Aorta (tissue), 5 donors: ENCODE data around the gene GPR142. TPM values are rescaled to one million over a fixed set of nuclear protein-coding genes. Genes with fewer than 3 reads are reported as not detected.

Experiments
- ATAC-seq: fragments of 200-7000 bp; cut with Tn5 transposase; one replicate; pipeline ENCODE4 v1.9.1; 2022; ENCODE audit warnings: moderate library complexity; ENCODE audit not compliant: low FRiP score
- DNase-seq, 2 donors: peaks; one replicate each; pipeline ENCODE4 v3.0.0-alpha.2; 2020
- H3K27ac ChIP-seq, 2 donors: one replicate each; pipeline ENCODE4 v1.5.1; 2013; ENCODE audit warnings: low read length in 2 of 2, mild to moderate bottlenecking in 2 of 2, moderate library complexity in 2 of 2, control low read depth in 1 of 2, inconsistent platforms in 1 of 2, low read depth in 1 of 2
- H3K27me3 ChIP-seq, 2 donors: one replicate each; pipeline ENCODE4 v1.6.1; 2013; ENCODE audit warnings: control low read depth in 1 of 2, low read length in 1 of 2, mild to moderate bottlenecking in 1 of 2, moderate library complexity in 1 of 2; ENCODE audit not compliant: insufficient read depth in 2 of 2, control insufficient read depth in 1 of 2
- H3K36me3 ChIP-seq, 2 donors: one replicate each; pipeline ENCODE4 v1.6.1; 2013; ENCODE audit warnings: control low read depth in 1 of 2, low read length in 1 of 2, mild to moderate bottlenecking in 1 of 2; ENCODE audit not compliant: insufficient read depth in 2 of 2, control insufficient read depth in 1 of 2
- H3K4me1 ChIP-seq, 2 donors: one replicate each; pipeline ENCODE4 v1.6.1; 2013; ENCODE audit warnings: low read length in 2 of 2, control low read depth in 1 of 2, mild to moderate bottlenecking in 1 of 2, moderate library complexity in 1 of 2; ENCODE audit not compliant: insufficient read depth in 2 of 2, control insufficient read depth in 1 of 2
- H3K4me3 ChIP-seq, 2 donors: one replicate each; pipeline ENCODE4 v1.5.1; 2013; ENCODE audit warnings: low read length in 2 of 2, control low read depth in 1 of 2, mild to moderate bottlenecking in 1 of 2
- H3K9me3 ChIP-seq: one replicate; pipeline ENCODE4 v1.6.1; 2013; ENCODE audit warnings: mild to moderate bottlenecking, low read length; ENCODE audit not compliant: control insufficient read depth
- WGBS, 2 donors: extraction: QIAGEN DNeasy Blood & Tissue Kit; methylation state at CpG; one replicate each; pipeline ENCODE4 v1.1.7; 2013; 5-methylcytosine and 5-hydroxymethylcytosine counted together
- intact Hi-C, 2 donors: fragments of 100-400 bp; cut with DNase I; formaldehyde crosslinking; loops; one replicate each; pipeline versions ENCODE4 v1.14.2 to v1.15.0; 2022
- polyA plus RNA-seq, 2 donors: library from polyadenylated mRNA; stranded (reverse); fragments of 200-250 nt; gene quantifications; one replicate each; pipeline ENCODE4 v1.2.3, GENCODE V29; 2013
- total RNA-seq, 2 donors: library from RNA; stranded (reverse); fragmentation: NEBNext Ultra II Directional; extraction: Animal tissue kit (Norgen Biotek cat#: 25700); gene quantifications; one replicate each; pipeline ENCODE4 v1.2.1, GENCODE V29; 2021
- donor health status: healthy with polysubstance abuse.
- donor health status: Bipolar disorder and iron deficiency.
- donor health status: DM: no; HTN: no; CAD: no.
- donor health status: DM: no; HTN: no; CAD: no.
- donor health status: DM: yes; HTN: yes; CAD: no.

GPR142 gene
- total and polyA plus RNA-seq, 4 donors: 2.1 TPM; not detected in 3

GRCh38 chr17:74380959-74381808 is 13.9 kb downstream of the GPR142 start:
- DNase-seq: no peak
- H3K9me3 ChIP-seq: no peaks in the 10 kb centered on the region
- intact Hi-C loops: loop anchor here (5.0 kb wide), 1 partner anchor 46 kb away; no protein-coding TSS in a partner anchor
- no peaks in the 10 kb centered on the region for H3K36me3 ChIP-seq
- H3K27ac ChIP-seq: no peak overlapping the region
- H3K4me1 ChIP-seq: no peaks in the 10 kb centered on the region
- 55 to 56% methylated on average over 15 of the region's 15 CpGs for whole genome bisulfite sequencing, 2 donors
- no peak for ATAC-seq
- no peaks in the 10 kb centered on the region for H3K27me3 ChIP-seq
- H3K4me3 ChIP-seq: no peak overlapping the region

- WGBS, 2 donors: 91 to 95% methylated on average over 5 of the region's 5 CpGs
- ATAC-seq (no peak), DNase-seq (no peak)
- Histone ChIP-seq H3K4me3 (no peak overlapping the region), H3K27ac (no peak overlapping the region), H3K36me3 (no peaks in the 10 kb centered on the region), H3K9me3 (no peaks in the 10 kb centered on the region), H3K27me3 (no peaks in the 10 kb centered on the region), H3K4me1 (no peaks in the 10 kb centered on the region)
- intact Hi-C loops: loop anchor here (5.0 kb wide), 1 partner anchor 44 kb away; no protein-coding TSS in a partner anchor
These were observed 15.8 kb downstream of the GPR142 start for GRCh38 chr17:74383141-74383540.

GRCh38 chr17:74385201-74385600 is 17.9 kb downstream of the GPR142 start:
- no peaks in the 10 kb centered on the region for H3K36me3 ChIP-seq
- ATAC-seq (no peak), DNase-seq (no peak)
- intact Hi-C loops: no loop called here
- H3K27ac ChIP-seq: no peak overlapping the region
- no peaks in the 10 kb centered on the region for H3K9me3 ChIP-seq
- WGBS, 2 donors: 95 to 98% methylated on average over 3 of the region's 3 CpGs
- H3K4me3 ChIP-seq: no peak overlapping the region
- no peaks in the 10 kb centered on the region for H3K4me1 ChIP-seq
- H3K27me3 ChIP-seq: no peaks in the 10 kb centered on the region

GRCh38 chr17:74386386-74386785 is 19.1 kb downstream of the GPR142 start:
- 51 to 57% methylated on average over 8 of the region's 8 CpGs for WGBS, 2 donors
- intact Hi-C loops: no loop called here
- no peaks in the 10 kb centered on the region for H3K9me3 ChIP-seq
- peak in 1 of 2 donors; percentile 74 for DNase-seq
- H3K4me3 ChIP-seq: no peak overlapping the region
- H3K36me3 ChIP-seq: no peaks in the 10 kb centered on the region
- no peaks in the 10 kb centered on the region for H3K27me3 ChIP-seq
- H3K27ac ChIP-seq: no peak overlapping the region
- no peak for ATAC-seq
- H3K4me1 ChIP-seq: no peaks in the 10 kb centered on the region

- H3K4me3 ChIP-seq: no peak overlapping the region
- intact Hi-C loops: no loop called here
- no peaks in the 10 kb centered on the region for H3K9me3 ChIP-seq
- no peak for DNase-seq
- no peaks in the 10 kb centered on the region for H3K4me1 ChIP-seq
- H3K27me3 ChIP-seq: no peaks in the 10 kb centered on the region
- ATAC-seq: no peak
- no peak overlapping the region for H3K27ac ChIP-seq
- 89 to 92% methylated on average over 17 of the region's 17 CpGs for WGBS, 2 donors
- no peaks in the 10 kb centered on the region for H3K36me3 ChIP-seq
These were observed 20.3 kb downstream of the GPR142 start for GRCh38 chr17:74387365-74388218.

- H3K27ac ChIP-seq: no peak overlapping the region
- no peaks in the 10 kb centered on the region for H3K36me3 ChIP-seq
- no peak overlapping the region for H3K4me3 ChIP-seq
- no peak for ATAC-seq
- no peaks in the 10 kb centered on the region for H3K27me3 ChIP-seq
- WGBS, 2 donors: 84 to 87% methylated on average over 12 of the region's 12 CpGs
- H3K9me3 ChIP-seq: no peaks in the 10 kb centered on the region
- intact Hi-C loops: no loop called here
- DNase-seq: no peak
- H3K4me1 ChIP-seq: no peaks in the 10 kb centered on the region
These were observed 21.9 kb downstream of the GPR142 start for GRCh38 chr17:74389084-74389753.

- Histone ChIP-seq H3K9me3 (no peaks in the 10 kb centered on the region), H3K27me3 (no peaks in the 10 kb centered on the region), H3K4me3 (no peak overlapping the region), H3K4me1 (no peaks in the 10 kb centered on the region), H3K36me3 (no peaks in the 10 kb centered on the region), H3K27ac (no peak overlapping the region)
- ATAC-seq (no peak), DNase-seq (no peak)
- 94 to 95% methylated on average over 2 of the region's 2 CpGs for WGBS, 2 donors
- intact Hi-C loops: no loop called here
These were observed 22.8 kb downstream of the GPR142 start for GRCh38 chr17:74389937-74390679.
